GM12878 (cell line): Measurements from ENCODE around the gene ZDHHC18. TPM values are rescaled to one million over a fixed set of nuclear protein-coding genes. Genes with fewer than 3 reads are reported as not detected.

ENCODE experiments used
- ATAC-seq: fragments of 200-7000 bp; cut with Tn5 transposase; 3 replicates; pipeline ENCODE4 v1.9.1; 2020; ENCODE audit warnings: mild to moderate bottlenecking, moderate library complexity
- BruUV-seq: library from RNA; stranded (reverse); fragments of 400-500 nt; replicated peaks from 2 replicates; lab custom pipeline; 2021; lab: Mats Ljungman, UMichigan
- CTCF ChIA-PET: fragments of 300-600 bp; sonication (Branson Sonifier 250); formaldehyde crosslinking; extraction: SDS; loops from one replicate; lab custom pipeline; 2021; ENCODE audit warnings: inconsistent platforms; lab: Yijun Ruan, JAX
- POLR2A ChIA-PET: fragments of 350-600 bp; formaldehyde crosslinking; extraction: SDS; loops from one replicate; lab custom pipeline; 2021; ENCODE audit warnings: inconsistent platforms; lab: Charles Lee
- RAD21 ChIA-PET: fragments of 300-600 bp; sonication (Branson Sonifier 250); formaldehyde crosslinking; loops from one replicate; lab custom pipeline; 2023; ENCODE audit warnings: antibody characterized with exemption; ENCODE audit not compliant: unreplicated experiment; lab: Charles Lee
- SMC1A ChIA-PET: fragments of 300-600 bp; sonication (Branson Sonifier 250); formaldehyde crosslinking; loops from one replicate; lab custom pipeline; 2023; ENCODE audit not compliant: unreplicated experiment, uncharacterized antibody; lab: Charles Lee
- DNase-seq: peaks from one replicate; pipeline ENCODE4 v3.0.0-alpha.2; 2011; ENCODE audit warnings: low read depth, low spot score
- FAIRE-seq: peaks from 3 replicates; lab custom pipeline; 2011; peaks lifted over from hg19 to GRCh38; lab: Jason Lieb, UNC
- H2AFZ ChIP-seq: 2 replicates; pipeline ENCODE4 v1.6.0; 2011; ENCODE audit warnings: low read depth, low read length, control low read depth; ENCODE audit not compliant: control insufficient read depth
- H3K27ac ChIP-seq: 2 replicates; pipeline ENCODE4 v1.5.1; 2011; ENCODE audit warnings: control low read depth; ENCODE audit not compliant: control insufficient read depth, insufficient read depth
- H3K27me3 ChIP-seq, 2 experiments: replicated peaks in 1 of 2; 2 replicates each; pipeline versions ENCODE4 v1.6.0 to v1.6.1; 2011; ENCODE audit warnings: low read length in 1 of 2; ENCODE audit not compliant: control insufficient read depth in 2 of 2, insufficient read depth in 2 of 2
- H3K36me3 ChIP-seq, 2 experiments: 2 replicates each; pipeline ENCODE4 v1.5.1; 2011; ENCODE audit warnings: low read length in 1 of 2; ENCODE audit not compliant: control insufficient read depth in 2 of 2, insufficient read depth in 2 of 2
- H3K4me1 ChIP-seq: 2 replicates; pipeline ENCODE4 v1.6.1; 2011; ENCODE audit warnings: mild to moderate bottlenecking, low read length, moderate library complexity, mixed read lengths; ENCODE audit not compliant: control insufficient read depth, insufficient read depth
- H3K4me2 ChIP-seq: 2 replicates; pipeline ENCODE4 v1.6.0; 2011; ENCODE audit warnings: control low read depth; ENCODE audit not compliant: control insufficient read depth, insufficient read depth
- H3K4me3 ChIP-seq: fragments of 200-600 bp; sonication (generic); 2 replicates; pipeline ENCODE4 v1.5.1; 2016
- H3K79me2 ChIP-seq: 2 replicates; pipeline ENCODE4 v1.6.0; 2011; ENCODE audit warnings: low read length; ENCODE audit not compliant: control insufficient read depth, insufficient read depth
- H3K9ac ChIP-seq: 2 replicates; pipeline ENCODE4 v1.8.0; 2011; ENCODE audit warnings: low read length, control low read depth, mixed read lengths; ENCODE audit not compliant: control insufficient read depth, insufficient read depth
- H3K9me3 ChIP-seq: replicated peaks from 3 replicates; pipeline ENCODE4 v1.5.1; 2011; ENCODE audit warnings: mild to moderate bottlenecking, low read length; ENCODE audit not compliant: control insufficient read depth, insufficient read depth
- H4K20me1 ChIP-seq: 2 replicates; pipeline ENCODE4 v1.6.0; 2011; ENCODE audit not compliant: control insufficient read depth, insufficient read depth
- EGR1 ChIP-seq, 2 experiments: IDR thresholded peaks; 1 replicate in 1 of 2; 2 replicates in 1 of 2; pipeline ENCODE4 v1.6.1; 2011 to 2012; ENCODE audit warnings: low read depth in 2 of 2, low read length in 2 of 2, borderline replicate concordance in 1 of 2, mild to moderate bottlenecking in 1 of 2, moderate library complexity in 1 of 2
- LARP7 ChIP-seq: fragments of 450-650 bp; IDR thresholded peaks from 2 replicates; pipeline ENCODE4 v1.6.1; 2017; ENCODE audit warnings: mild to moderate bottlenecking
- NR2C2 ChIP-seq: IDR thresholded peaks from 2 replicates; pipeline ENCODE4 v1.6.1; 2011; ENCODE audit warnings: borderline replicate concordance, low read depth; ENCODE audit not compliant: control insufficient read depth, insufficient read length
- PAX5 ChIP-seq: IDR thresholded peaks from 2 replicates; pipeline ENCODE4 v1.6.1; 2011; ENCODE audit warnings: low read depth, low read length, borderline replicate concordance
- SUPT20H ChIP-seq: IDR thresholded peaks from 2 replicates; pipeline ENCODE4 v1.6.1; 2011; ENCODE audit warnings: low read depth, mild to moderate bottlenecking, low read length, moderate library complexity, borderline replicate concordance; ENCODE audit not compliant: control insufficient read depth
- ZNF384 ChIP-seq: IDR thresholded peaks from 2 replicates; pipeline ENCODE4 v1.6.1; 2012; ENCODE audit warnings: low read depth, mild to moderate bottlenecking, low read length, improper control_type of control experiment, borderline replicate concordance
- WGBS: methylation state at CpG from one replicate; pipeline ENCODE4 v1.1.6; 2016; ENCODE audit warnings: low lambda C conversion rate; ENCODE audit not compliant: insufficient replicate concordance, insufficient coverage; ENCODE audit errors: missing lambda C conversion rate; 5-methylcytosine and 5-hydroxymethylcytosine counted together
- in situ Hi-C: fragments of 300-500 bp; cut with MboI; formaldehyde crosslinking; loops from 9 replicates; pipeline ENCODE4 v1.14.3; 2018; ENCODE audit warnings: mixed read lengths
- intact Hi-C: fragments of 100-400 bp; cut with micrococcal nuclease; formaldehyde crosslinking; loops from one replicate; pipeline ENCODE4 v1.14.2; 2022; ENCODE audit not compliant: unreplicated experiment
- polyA plus RNA-seq, 11 experiments: library from polyadenylated mRNA; depleted of rRNA in 4 of 11; unstranded in 6 of 11; stranded (reverse) in 5 of 11; fragments of >200 nt; fragmentation: Nextera tagmentation in 4 of 11; fragmentation: Illumina TruSeq in 1 of 11; extraction: Ambion mirVana in 4 of 11; extraction: Trizol in 1 of 11; gene quantifications; 1 replicate in 1 of 11; 2 replicates in 10 of 11; pipeline versions ENCODE4 v1.2.1 to v1.2.3, GENCODE V29; 2011 to 2016; ENCODE audit warnings: inconsistent platforms in 2 of 11, missing spikeins in 2 of 11, low read depth in 1 of 11
- total RNA-seq, 4 experiments: library from RNA; depleted of rRNA in 3 of 4; stranded (reverse); fragments of >200 nt in 3 of 4; fragmentation: Illumina TruSeq in 1 of 4; extraction: Trizol in 1 of 4; gene quantifications; 2 replicates each; pipeline versions ENCODE4 v1.2.1 to v1.2.3, GENCODE V29; 2013 to 2021
- TF ChIP-seq, protein P1 (sequence below): IDR thresholded peaks from 2 replicates; pipeline ENCODE4 v1.6.1; 2011; ENCODE audit warnings: low read depth, low read length, improper control_type of control experiment, borderline replicate concordance
- TF ChIP-seq, protein P2 (sequence below): fragments of 450-650 bp; formaldehyde crosslinking; IDR thresholded peaks from 2 replicates; pipeline ENCODE4 v1.4.0; 2020; ENCODE audit warnings: mild to moderate bottlenecking, moderate library complexity

Gene ZDHHC18
- total and polyA plus RNA-seq, 10 of the 15 experiments (the other 5 are each of a cell fraction or from before 2014, with no cell fraction given), result 0.40 to 81.2 (median 21.3) TPM

- H3K4me3 ChIP-seq, result no peak overlapping the region
- POLR2A ChIA-PET, result interaction anchor here (0.5 to 3.5 kb wide), 15 partner anchors 10 to 209 kb away, joined by 3 to 18 read pairs (median 4); partner anchors contain the start of gene PIGV
- no peak overlapping the region for H2AFZ ChIP-seq
- in situ Hi-C loops, result loop anchor here (5.0 kb wide), 1 partner anchor 66 kb away; no protein-coding TSS in a partner anchor
- 0 out of 3 replicates have a peak, but pooled peaks have one; percentile 20 for ATAC-seq
- H3K27ac ChIP-seq, result no peak overlapping the region
- no TSS peak for BruUV-seq
- WGBS, result 64% methylated on average over 4 of the region's 4 CpGs
- CTCF ChIA-PET, result interaction anchor here (0.6 to 6.2 kb wide), 30 partner anchors 8 to 272 kb away, joined by 3 to 117 read pairs (median 8); partner anchors contain the start of genes PIGV, SFN and ZDHHC18
- no peak for TF ChIP-seq ZNF384
- no peak for TF ChIP-seq SUPT20H
- TF ChIP-seq, protein P1, sequence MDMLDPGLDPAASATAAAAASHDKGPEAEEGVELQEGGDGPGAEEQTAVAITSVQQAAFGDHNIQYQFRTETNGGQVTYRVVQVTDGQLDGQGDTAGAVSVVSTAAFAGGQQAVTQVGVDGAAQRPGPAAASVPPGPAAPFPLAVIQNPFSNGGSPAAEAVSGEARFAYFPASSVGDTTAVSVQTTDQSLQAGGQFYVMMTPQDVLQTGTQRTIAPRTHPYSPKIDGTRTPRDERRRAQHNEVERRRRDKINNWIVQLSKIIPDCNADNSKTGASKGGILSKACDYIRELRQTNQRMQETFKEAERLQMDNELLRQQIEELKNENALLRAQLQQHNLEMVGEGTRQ, result no peak
- TF ChIP-seq, protein P2, sequence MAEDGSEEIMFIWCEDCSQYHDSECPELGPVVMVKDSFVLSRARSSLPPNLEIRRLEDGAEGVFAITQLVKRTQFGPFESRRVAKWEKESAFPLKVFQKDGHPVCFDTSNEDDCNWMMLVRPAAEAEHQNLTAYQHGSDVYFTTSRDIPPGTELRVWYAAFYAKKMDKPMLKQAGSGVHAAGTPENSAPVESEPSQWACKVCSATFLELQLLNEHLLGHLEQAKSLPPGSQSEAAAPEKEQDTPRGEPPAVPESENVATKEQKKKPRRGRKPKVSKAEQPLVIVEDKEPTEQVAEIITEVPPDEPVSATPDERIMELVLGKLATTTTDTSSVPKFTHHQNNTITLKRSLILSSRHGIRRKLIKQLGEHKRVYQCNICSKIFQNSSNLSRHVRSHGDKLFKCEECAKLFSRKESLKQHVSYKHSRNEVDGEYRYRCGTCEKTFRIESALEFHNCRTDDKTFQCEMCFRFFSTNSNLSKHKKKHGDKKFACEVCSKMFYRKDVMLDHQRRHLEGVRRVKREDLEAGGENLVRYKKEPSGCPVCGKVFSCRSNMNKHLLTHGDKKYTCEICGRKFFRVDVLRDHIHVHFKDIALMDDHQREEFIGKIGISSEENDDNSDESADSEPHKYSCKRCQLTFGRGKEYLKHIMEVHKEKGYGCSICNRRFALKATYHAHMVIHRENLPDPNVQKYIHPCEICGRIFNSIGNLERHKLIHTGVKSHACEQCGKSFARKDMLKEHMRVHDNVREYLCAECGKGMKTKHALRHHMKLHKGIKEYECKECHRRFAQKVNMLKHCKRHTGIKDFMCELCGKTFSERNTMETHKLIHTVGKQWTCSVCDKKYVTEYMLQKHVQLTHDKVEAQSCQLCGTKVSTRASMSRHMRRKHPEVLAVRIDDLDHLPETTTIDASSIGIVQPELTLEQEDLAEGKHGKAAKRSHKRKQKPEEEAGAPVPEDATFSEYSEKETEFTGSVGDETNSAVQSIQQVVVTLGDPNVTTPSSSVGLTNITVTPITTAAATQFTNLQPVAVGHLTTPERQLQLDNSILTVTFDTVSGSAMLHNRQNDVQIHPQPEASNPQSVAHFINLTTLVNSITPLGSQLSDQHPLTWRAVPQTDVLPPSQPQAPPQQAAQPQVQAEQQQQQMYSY, result no peak
- TF ChIP-seq LARP7, result no peak
- TF ChIP-seq NR2C2, result no peak
- TF ChIP-seq PAX5, result no peak
- TF ChIP-seq EGR1 (IDR thresholded peaks at IDR 0.05; ENCODE audit: borderline replicate concordance in 1 of 2, low read depth in 2 of 2, low read length in 2 of 2), result no peak
- TF ChIP-seq, all 136 proteins: peak for 0
- no peak for FAIRE-seq
- ChIA-PET SMC1A (interaction anchor here (0.6 to 4.9 kb wide), 28 partner anchors 10 to 304 kb away, joined by 3 to 38 read pairs (median 5); partner anchors contain the start of gene GPATCH3), RAD21 (interaction anchor here (0.6 to 4.7 kb wide), 15 partner anchors 10 to 209 kb away, joined by 3 to 43 read pairs (median 6); partner anchors contain the start of gene PIGV)
- H3K4me1 ChIP-seq, result no peaks in the 10 kb centered on the region
- intact Hi-C loops, result loop anchor here (2.0 kb wide), 1 partner anchor 22 kb away; no protein-coding TSS in a partner anchor
- H3K9ac ChIP-seq, result no peak overlapping the region
- no peaks in the 10 kb centered on the region for H3K9me3 ChIP-seq
- H4K20me1 ChIP-seq, result no peaks in the 10 kb centered on the region
- H3K79me2 ChIP-seq, result no peaks in the 10 kb centered on the region
- no peaks in the 10 kb centered on the region for H3K36me3 ChIP-seq
- no peak overlapping the region for H3K4me2 ChIP-seq
- H3K27me3 ChIP-seq, result no peaks in the 10 kb centered on the region
- DNase-seq, result no peak
Measured at GRCh38 chr1:26811057-26811456, 15.4 kb upstream of the ZDHHC18 start.
